Measurements from ENCODE around the gene LDHD. TPM values are rescaled to one million over a fixed set of nuclear protein-coding genes. Genes with fewer than 3 reads are reported as not detected.

Gene LDHD
- total and polyA plus RNA-seq, 2 of the 8 experiments (the other 6 are each of a cell fraction or from before 2014, with no cell fraction given), result 14.9 to 18.2 TPM

- Histone ChIP-seq H3K4ac (replicated peaks; ENCODE audit: insufficient read length, low read depth, low read length) (no peak overlapping the region), H4K5ac (ENCODE audit: insufficient read length, low read depth, low read length) (no peak overlapping the region), H3K4me3 (ENCODE audit: extremely low read depth in 1 of 4, insufficient read depth in 2 of 4, low read depth in 3 of 4, low read length in 4 of 4) (no peak overlapping the region), H3K9me3 (ENCODE audit: insufficient read depth in 2 of 2, low read depth in 1 of 2, low read length in 1 of 2) (no peaks in the 10 kb centered on the region), H3K27ac (ENCODE audit: low read depth, low read length) (no peak overlapping the region), H2AK5ac (ENCODE audit: low read depth, low read length) (no peak overlapping the region), H3K36me3 (ENCODE audit: control insufficient read depth in 2 of 4, insufficient read depth in 4 of 4, low read length in 3 of 4) (no peaks in the 10 kb centered on the region), H3K56ac (replicated peaks; ENCODE audit: insufficient read length, low read depth, low read length) (no peak overlapping the region), H3K79me1 (ENCODE audit: low read depth, low read length) (peaks cover 8% of the 10 kb centered on the region), H4K8ac (ENCODE audit: extremely low read depth, insufficient read depth, low read length) (no peak overlapping the region), H2BK120ac (replicated peaks; ENCODE audit: low read depth, low read length) (no peak overlapping the region), H4K20me1 (replicated peaks in 1 of 2; ENCODE audit: control insufficient read depth in 1 of 2, insufficient read depth in 2 of 2, low read length in 2 of 2) (peaks cover 6 to 15% of the 10 kb centered on the region in 2 experiments), H2BK15ac (ENCODE audit: low read length) (no peak overlapping the region), H3K79me2 (ENCODE audit: control insufficient read depth in 1 of 2, insufficient read depth in 2 of 2, low read length in 2 of 2) (peaks cover 0 to 87% of the 10 kb centered on the region in 2 experiments; a peak in 3 of 4 replicates), H3K23ac (ENCODE audit: insufficient read length) (no peak overlapping the region), H2BK12ac (ENCODE audit: low read depth, low read length) (no peak overlapping the region), H3K14ac (ENCODE audit: insufficient read length) (no peak overlapping the region), H3K18ac (ENCODE audit: extremely low read depth, low read length) (no peak overlapping the region), H3K23me2 (ENCODE audit: low read depth, low read length) (no peaks in the 10 kb centered on the region), H3K9ac (replicated peaks in 1 of 4; ENCODE audit: extremely low read depth in 1 of 4, low read depth in 3 of 4, low read length in 3 of 4) (no peak overlapping the region; a peak in 1 of 7 replicates), H2BK20ac (ENCODE audit: low read length) (no peak overlapping the region), H4K91ac (replicated peaks; ENCODE audit: insufficient read length, low read length) (no peak overlapping the region), H3K27me3 (replicated peaks in 1 of 4; ENCODE audit: control insufficient read depth in 3 of 4, extremely low read depth in 1 of 4, insufficient read depth in 3 of 4, low read length in 3 of 4) (no peaks in the 10 kb centered on the region), H3K4me1 (replicated peaks in 1 of 4; ENCODE audit: control insufficient read depth in 3 of 4, insufficient read depth in 4 of 4, low read length in 3 of 4) (peaks cover 6 to 16% (median 10%) of the 10 kb centered on the region in 4 experiments; a peak in 6 of 7 replicates), H2AFZ (ENCODE audit: low read length) (no peak overlapping the region), H3K4me2 (ENCODE audit: insufficient read depth in 1 of 2, low read depth in 2 of 2, low read length in 2 of 2) (no peak overlapping the region), H2BK5ac (ENCODE audit: low read depth, low read length) (no peak overlapping the region)
- 82% methylated on average over 7 of the region's 7 CpGs; no CpG with 5 or more reads in 1 of the 2 experiments for WGBS, 2 experiments (ENCODE audit: extremely low coverage in 1 of 2, insufficient coverage in 1 of 2, insufficient read length in 1 of 2, insufficient replicate concordance in 2 of 2, low coverage in 1 of 2, low lambda C conversion rate in 2 of 2, missing lambda C conversion rate in 1 of 2)
- ChIA-PET CTCF (ENCODE audit: partially characterized antibody) (interaction anchor here (1.1 to 1.7 kb wide), 2 partner anchors 13 to 31 kb away, joined by 4 to 5 read pairs; no protein-coding TSS in a partner anchor), POLR2A (ENCODE audit: partially characterized antibody) (interaction anchor here (0.6 to 0.9 kb wide), 2 partner anchors 44 to 318 kb away, joined by 3 read pairs; no protein-coding TSS in a partner anchor)
- TF ChIP-seq SP4 (IDR thresholded peaks at IDR 0.05; ENCODE audit: low read length) (no peak), MAFK (IDR thresholded peaks at IDR 0.05; ENCODE audit: low read depth, low read length) (no peak), FOSL1 (IDR thresholded peaks at IDR 0.05; ENCODE audit: insufficient read depth, low read depth, low read length) (no peak), TCF12 (IDR thresholded peaks at IDR 0.05; ENCODE audit: low read depth, low read length) (no peak), HDAC2 (IDR thresholded peaks at IDR 0.05; ENCODE audit: borderline replicate concordance in 1 of 2, low read depth in 2 of 2, low read length in 2 of 2) (no peak), BACH1 (IDR thresholded peaks at IDR 0.05; ENCODE audit: low read length) (no peak), SIN3A (conservative IDR thresholded peaks at IDR 0.05 in 1 of 2, IDR thresholded peaks at IDR 0.05 in 1 of 2; ENCODE audit: low read depth in 1 of 2, low read length in 2 of 2) (no peak), POLR2AphosphoS5 (IDR thresholded peaks at IDR 0.05; ENCODE audit: low read depth, low read length) (no peak), TAF7 (optimal IDR thresholded peaks at IDR 0.05; ENCODE audit: borderline replicate concordance, low read depth, low read length) (no peak), EGR1 (IDR thresholded peaks at IDR 0.05; ENCODE audit: borderline replicate concordance, low read depth, low read length) (no peak), RNF2 (IDR thresholded peaks at IDR 0.05; ENCODE audit: borderline replicate concordance, low read depth, low read length, missing control alignments, poor library complexity, severe bottlenecking) (no peak), CHD1 (IDR thresholded peaks at IDR 0.05; ENCODE audit: low read depth, low read length) (no peak)
- FAIRE-seq (no peak), DNase-seq (ENCODE audit: low read depth in 1 of 2, low spot score in 2 of 2) (no peak)
Observed at GRCh38 chr16:75065521-75066149, 50.9 kb downstream of the LDHD start.

Data from H1 (cell line).